Nephron progenitor cell (in vitro differentiated cells): ENCODE measurements around the gene TEX11.
"Not testable (repeated sequence)": the region's sequence is repeated elsewhere in the genome, so short reads cannot be mapped to it uniquely, and the experiment has no call there.

Source experiments
- DNase-seq: peaks from one replicate; pipeline ENCODE4 v3.0.0; 2021
- H3K27ac Mint-ChIP-seq: 2 replicates; pipeline ENCODE4 v1.8.0; 2021; ENCODE audit warnings: mild to moderate bottlenecking, moderate library complexity, mixed read lengths
- H3K27me3 Mint-ChIP-seq: 2 replicates; pipeline ENCODE4 v1.8.0; 2021; ENCODE audit warnings: mild to moderate bottlenecking, low read depth, mixed read lengths; ENCODE audit not compliant: poor library complexity
- H3K36me3 Mint-ChIP-seq: 2 replicates; pipeline ENCODE4 v1.8.0; 2021; ENCODE audit warnings: low read depth, mixed read lengths
- H3K4me1 Mint-ChIP-seq: 2 replicates; pipeline ENCODE4 v1.8.0; 2021; ENCODE audit warnings: mixed read lengths
- H3K4me3 Mint-ChIP-seq: 2 replicates; pipeline ENCODE4 v1.8.0; 2021; ENCODE audit warnings: mild to moderate bottlenecking, moderate library complexity, mixed read lengths
- H3K9me3 Mint-ChIP-seq: 2 replicates; pipeline ENCODE4 v1.8.0; 2021; ENCODE audit warnings: mild to moderate bottlenecking, moderate library complexity, mixed read lengths
- CTCF ChIP-seq: fragments of 200-600 bp; sonication (generic); IDR thresholded peaks from 2 replicates; pipeline ENCODE4 v1.5.0; 2021; ENCODE audit warnings: antibody characterized with exemption

TEX11 gene

GRCh38 chrX:70552130-70552704 is 356.3 kb downstream of the TEX11 start:
- TF ChIP-seq CTCF: no peak
- no peak overlapping the region for H3K4me3 Mint-ChIP-seq
- no peak for DNase-seq

GRCh38 chrX:70549429-70549828 is 359.1 kb downstream of the TEX11 start:
- no peak for TF ChIP-seq CTCF
- Mint-ChIP-seq H3K4me1 (no peaks in the 10 kb centered on the region), H3K27me3 (peaks cover 5% of the 10 kb centered on the region)

More at GRCh38 chrX:70552130-70552704, 356.3 kb downstream of the TEX11 start:
- Mint-ChIP-seq H3K27me3 (peaks cover 5% of the 10 kb centered on the region), H3K4me1 (no peaks in the 10 kb centered on the region), H3K9me3 (peaks cover 10% of the 10 kb centered on the region), H3K27ac (no peak overlapping the region), H3K36me3 (no peaks in the 10 kb centered on the region)

GRCh38 chrX:70535198-70535597 is 373.3 kb downstream of the TEX11 start:
- no peaks in the 10 kb centered on the region for H3K4me1 Mint-ChIP-seq
- H3K9me3 Mint-ChIP-seq: peaks cover 50% of the 10 kb centered on the region
- H3K36me3 Mint-ChIP-seq: no peaks in the 10 kb centered on the region
- DNase-seq: no peak
- H3K27ac Mint-ChIP-seq: no peak overlapping the region
- H3K27me3 Mint-ChIP-seq: peaks cover 4% of the 10 kb centered on the region
- no peak for TF ChIP-seq CTCF
- no peak overlapping the region for H3K4me3 Mint-ChIP-seq

More at GRCh38 chrX:70549429-70549828, 359.1 kb downstream of the TEX11 start:
- Mint-ChIP-seq H3K9me3 (peaks cover 25% of the 10 kb centered on the region), H3K27ac (no peak overlapping the region), H3K36me3 (no peaks in the 10 kb centered on the region), H3K4me3 (no peak overlapping the region)
- no peak for DNase-seq

GRCh38 chrX:70527610-70528345 is 380.7 kb downstream of the TEX11 start:
- no peaks in the 10 kb centered on the region for H3K36me3 Mint-ChIP-seq
- H3K4me3 Mint-ChIP-seq: no peak overlapping the region
- TF ChIP-seq CTCF: no peak
- H3K4me1 Mint-ChIP-seq: peaks cover 4% of the 10 kb centered on the region
- H3K9me3 Mint-ChIP-seq: peaks cover 54% of the 10 kb centered on the region
- H3K27ac Mint-ChIP-seq: no peak overlapping the region
- peaks cover 8% of the 10 kb centered on the region for H3K27me3 Mint-ChIP-seq
- no peak for DNase-seq

GRCh38 chrX:70527053-70527452 is 381.5 kb downstream of the TEX11 start:
- H3K27me3 Mint-ChIP-seq: peaks cover 8% of the 10 kb centered on the region
- TF ChIP-seq CTCF: no peak
- no peaks in the 10 kb centered on the region for H3K36me3 Mint-ChIP-seq
- H3K27ac Mint-ChIP-seq: no peak overlapping the region
- H3K4me1 Mint-ChIP-seq: peaks cover 4% of the 10 kb centered on the region
- no peak for DNase-seq
- no peak overlapping the region for H3K4me3 Mint-ChIP-seq
- peaks cover 58% of the 10 kb centered on the region for H3K9me3 Mint-ChIP-seq

- H3K4me1 Mint-ChIP-seq: peaks cover 4% of the 10 kb centered on the region
- peak overlapping the region; percentile 19 for H3K27ac Mint-ChIP-seq
- no peak overlapping the region for H3K4me3 Mint-ChIP-seq
- no peak for TF ChIP-seq CTCF
- no peak for DNase-seq
- peaks cover 11% of the 10 kb centered on the region for H3K27me3 Mint-ChIP-seq
- peaks cover 59% of the 10 kb centered on the region for H3K9me3 Mint-ChIP-seq
- H3K36me3 Mint-ChIP-seq: no peaks in the 10 kb centered on the region
Measured at GRCh38 chrX:70525733-70526132, 382.8 kb downstream of the TEX11 start.

GRCh38 chrX:70515692-70516091 is 392.8 kb downstream of the TEX11 start:
- H3K4me3 Mint-ChIP-seq, H3K4me1 Mint-ChIP-seq, H3K27ac Mint-ChIP-seq, H3K36me3 Mint-ChIP-seq, DNase-seq: not testable (repeated sequence)
- Mint-ChIP-seq H3K9me3 (peaks cover 63% of the 10 kb centered on the region), H3K27me3 (peaks cover 13% of the 10 kb centered on the region)

GRCh38 chrX:70515270-70515669 is 393.2 kb downstream of the TEX11 start:
- not testable (repeated sequence) for DNase-seq, H3K27ac Mint-ChIP-seq, H3K4me1 Mint-ChIP-seq, H3K36me3 Mint-ChIP-seq, H3K4me3 Mint-ChIP-seq
- H3K9me3 Mint-ChIP-seq: peaks cover 65% of the 10 kb centered on the region
- peaks cover 13% of the 10 kb centered on the region for H3K27me3 Mint-ChIP-seq
